ENCODE results near the gene PALM.

DNA sequence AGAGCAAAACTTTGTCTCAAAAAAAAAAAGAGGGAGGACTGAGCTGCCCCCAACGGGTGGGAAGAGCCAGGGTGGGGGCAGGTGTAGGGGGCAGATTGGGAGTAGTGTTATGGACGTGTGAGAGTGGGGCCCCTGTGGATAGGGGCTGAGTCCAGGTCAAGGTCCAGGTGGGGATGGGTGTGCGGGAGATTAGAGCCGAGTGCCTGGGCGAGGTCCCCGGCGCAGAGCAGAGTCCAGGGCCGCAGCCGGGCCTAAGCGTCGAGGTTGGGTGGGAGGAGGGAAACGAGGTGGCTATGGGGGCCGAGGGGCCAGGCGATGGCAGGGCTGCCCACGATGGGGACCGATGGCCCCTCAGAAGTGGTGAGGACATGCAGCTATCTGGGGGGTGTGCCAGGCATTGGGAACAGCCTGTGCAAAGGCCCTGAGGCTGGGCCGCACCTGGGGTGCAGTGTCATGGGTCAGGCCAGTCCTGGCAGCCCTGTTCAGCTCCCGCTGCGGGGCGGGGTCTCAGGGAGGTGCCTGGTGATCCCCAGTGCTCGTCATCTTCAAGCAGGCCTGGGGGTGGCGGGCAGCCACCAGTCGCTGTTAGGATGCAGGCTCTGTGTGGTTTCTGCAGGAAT, 29.9 kb downstream of the PALM start:
- no peak for TF ChIP-seq POLR2AphosphoS5 (IDR thresholded peaks at IDR 0.05)
- TF ChIP-seq RAD21 (conservative IDR thresholded peaks at IDR 0.05), result no peak
